K562 treated with DMSO at 1 percent for 4 hours (cell line): ENCODE measurements around the gene WNT7B. TPM values are rescaled to one million over a fixed set of nuclear protein-coding genes. Genes with fewer than 3 reads are reported as not detected.

Experiments
- total RNA-seq: library from RNA; unstranded; fragments of 300-600 nt; gene quantifications from 2 replicates; pipeline ENCODE4 v1.2.3, GENCODE V29; 2022; ENCODE audit not compliant: insufficient read depth

The WNT7B gene
- not detected in 2 replicates for total RNA-seq

GRCh38 chr22:45977003-45977411 lies at the start of gene WNT7B:
WNT7B (minus strand) TSS chr22:45977162; CDS start chr22:45976754, 408 bp downstream.

Other genes with a start within 250 kb of the WNT7B start
- gene PPARA, start 173.4 kb upstream of the WNT7B start, total RNA-seq, result 2.1 and 3.6 TPM in 2 replicates